HL-60 (cell line): ENCODE results near the gene TMEM106C.
A peak's percentile ranks its signal among the peaks of the same experiment; 100 is the strongest.

Experiments
- DNase-seq, 2 experiments: peaks; one replicate each; pipeline ENCODE4 v3.0.0-alpha.2; 2010 to 2020; ENCODE audit warnings: low read depth in 1 of 2, low spot score in 1 of 2
- H3K27ac ChIP-seq: fragments of 250-450 bp; sonication (Bioruptor Pico); replicated peaks from 2 replicates; pipeline ENCODE4 v1.5.1; 2020; ENCODE audit warnings: mild to moderate bottlenecking, moderate library complexity
- H3K27me3 ChIP-seq: fragments of 250-450 bp; sonication (Bioruptor Pico); 2 replicates; pipeline ENCODE4 v1.5.1; 2021; ENCODE audit warnings: mild to moderate bottlenecking, moderate library complexity; ENCODE audit not compliant: insufficient read depth, poor library complexity, severe bottlenecking
- H3K4me3 ChIP-seq: replicated peaks from 2 replicates; pipeline ENCODE4 v1.5.1; 2011; ENCODE audit warnings: mild to moderate bottlenecking, control low read depth, low read length; ENCODE audit not compliant: insufficient read depth
- CTCF ChIP-seq: IDR thresholded peaks from one replicate; pipeline ENCODE4 v1.5.1; 2011; ENCODE audit warnings: low read length, control low read depth, inconsistent platforms; ENCODE audit not compliant: insufficient read depth
- GABPA ChIP-seq: IDR thresholded peaks from 2 replicates; pipeline ENCODE4 v1.6.1; 2012; ENCODE audit warnings: low read depth
- POLR2AphosphoS5 ChIP-seq: IDR thresholded peaks from 2 replicates; pipeline ENCODE4 v1.6.1; 2012; ENCODE audit warnings: low read depth
- SPI1 ChIP-seq: IDR thresholded peaks from 2 replicates; pipeline ENCODE4 v1.6.1; 2012; ENCODE audit warnings: low read depth, mild to moderate bottlenecking, borderline replicate concordance
- TF ChIP-seq, protein P1 (sequence below): IDR thresholded peaks from 2 replicates; pipeline ENCODE4 v1.6.1; 2012; ENCODE audit warnings: low read depth; ENCODE audit not compliant: insufficient replicate concordance

The TMEM106C gene

GRCh38 chr12:47949441-47950341 is 13.7 kb upstream of the TMEM106C start:
- H3K27me3 ChIP-seq, result no peaks in the 10 kb centered on the region
- peak; percentile 44 to 69 for DNase-seq
- H3K27ac ChIP-seq, result no peak overlapping the region
- TF ChIP-seq SPI1 (no peak), POLR2AphosphoS5 (no peak), CTCF (peak; percentile 94)
- TF ChIP-seq, protein P1, sequence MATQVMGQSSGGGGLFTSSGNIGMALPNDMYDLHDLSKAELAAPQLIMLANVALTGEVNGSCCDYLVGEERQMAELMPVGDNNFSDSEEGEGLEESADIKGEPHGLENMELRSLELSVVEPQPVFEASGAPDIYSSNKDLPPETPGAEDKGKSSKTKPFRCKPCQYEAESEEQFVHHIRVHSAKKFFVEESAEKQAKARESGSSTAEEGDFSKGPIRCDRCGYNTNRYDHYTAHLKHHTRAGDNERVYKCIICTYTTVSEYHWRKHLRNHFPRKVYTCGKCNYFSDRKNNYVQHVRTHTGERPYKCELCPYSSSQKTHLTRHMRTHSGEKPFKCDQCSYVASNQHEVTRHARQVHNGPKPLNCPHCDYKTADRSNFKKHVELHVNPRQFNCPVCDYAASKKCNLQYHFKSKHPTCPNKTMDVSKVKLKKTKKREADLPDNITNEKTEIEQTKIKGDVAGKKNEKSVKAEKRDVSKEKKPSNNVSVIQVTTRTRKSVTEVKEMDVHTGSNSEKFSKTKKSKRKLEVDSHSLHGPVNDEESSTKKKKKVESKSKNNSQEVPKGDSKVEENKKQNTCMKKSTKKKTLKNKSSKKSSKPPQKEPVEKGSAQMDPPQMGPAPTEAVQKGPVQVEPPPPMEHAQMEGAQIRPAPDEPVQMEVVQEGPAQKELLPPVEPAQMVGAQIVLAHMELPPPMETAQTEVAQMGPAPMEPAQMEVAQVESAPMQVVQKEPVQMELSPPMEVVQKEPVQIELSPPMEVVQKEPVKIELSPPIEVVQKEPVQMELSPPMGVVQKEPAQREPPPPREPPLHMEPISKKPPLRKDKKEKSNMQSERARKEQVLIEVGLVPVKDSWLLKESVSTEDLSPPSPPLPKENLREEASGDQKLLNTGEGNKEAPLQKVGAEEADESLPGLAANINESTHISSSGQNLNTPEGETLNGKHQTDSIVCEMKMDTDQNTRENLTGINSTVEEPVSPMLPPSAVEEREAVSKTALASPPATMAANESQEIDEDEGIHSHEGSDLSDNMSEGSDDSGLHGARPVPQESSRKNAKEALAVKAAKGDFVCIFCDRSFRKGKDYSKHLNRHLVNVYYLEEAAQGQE, result no peak
- H3K4me3 ChIP-seq, result no peak overlapping the region

- no peak for DNase-seq
- H3K4me3 ChIP-seq, result no peak overlapping the region
- no peak overlapping the region for H3K27ac ChIP-seq
- TF ChIP-seq SPI1, result no peak
- no peak for TF ChIP-seq CTCF
- no peak for TF ChIP-seq POLR2AphosphoS5
- TF ChIP-seq, protein P1, result no peak
- no peak for TF ChIP-seq GABPA
- no peaks in the 10 kb centered on the region for H3K27me3 ChIP-seq
These were observed 12.4 kb upstream of the TMEM106C start for GRCh38 chr12:47950856-47951468.

GRCh38 chr12:47954058-47954457 is 9.3 kb upstream of the TMEM106C start:
- TF ChIP-seq CTCF, result no peak
- no peak for TF ChIP-seq SPI1
- TF ChIP-seq, protein P1, result no peak
- no peak for TF ChIP-seq POLR2AphosphoS5
- no peak for TF ChIP-seq GABPA
- Histone ChIP-seq H3K27me3 (no peaks in the 10 kb centered on the region), H3K27ac (no peak overlapping the region), H3K4me3 (no peak overlapping the region)
- DNase-seq, result no peak
